RWPE2 (cell line): ENCODE results near the gene HSPB2.

Experiments used
- ATAC-seq: fragments of 200-7000 bp; cut with Tn5 transposase; 3 replicates; pipeline ENCODE4 v1.9.1; 2021; ENCODE audit warnings: low read depth
- DNase-seq: peaks from one replicate; pipeline ENCODE4 v3.0.0-alpha.2; 2020; ENCODE audit warnings: low spot score
- H3K27ac ChIP-seq: fragments of 450-650 bp; 2 replicates; pipeline ENCODE4 v1.5.1; 2017; ENCODE audit warnings: mild to moderate bottlenecking; ENCODE audit not compliant: poor library complexity, severe bottlenecking
- H3K27me3 ChIP-seq: fragments of 250-450 bp; sonication (Bioruptor Pico); 2 replicates; pipeline ENCODE4 v1.5.1; 2021; ENCODE audit warnings: mild to moderate bottlenecking, moderate library complexity; ENCODE audit not compliant: insufficient read depth, poor library complexity, severe bottlenecking
- H3K36me3 ChIP-seq: fragments of 250-450 bp; sonication (Bioruptor Pico); 2 replicates; pipeline ENCODE4 v1.5.1; 2020; ENCODE audit warnings: low read depth, mild to moderate bottlenecking, moderate library complexity
- H3K4me1 ChIP-seq: fragments of 250-450 bp; sonication (Bioruptor Pico); 2 replicates; pipeline ENCODE4 v1.5.1; 2021; ENCODE audit warnings: mild to moderate bottlenecking, moderate library complexity; ENCODE audit not compliant: insufficient read depth, poor library complexity, severe bottlenecking
- H3K4me3 ChIP-seq: fragments of 250-450 bp; sonication (Bioruptor Pico); 2 replicates; pipeline ENCODE4 v1.5.1; 2021; ENCODE audit warnings: mild to moderate bottlenecking, moderate library complexity; ENCODE audit not compliant: severe bottlenecking
- H3K9me3 ChIP-seq: fragments of 250-450 bp; sonication (Bioruptor Pico); 2 replicates; pipeline ENCODE4 v1.5.1; 2021; ENCODE audit warnings: mild to moderate bottlenecking, moderate library complexity; ENCODE audit not compliant: severe bottlenecking
- CTCF ChIP-seq: fragments of 450-650 bp; IDR thresholded peaks from one replicate; pipeline ENCODE4 v1.5.1; 2017; ENCODE audit warnings: mild to moderate bottlenecking, moderate library complexity; ENCODE audit not compliant: poor library complexity, severe bottlenecking

Gene HSPB2

GRCh38 chr11:111933872-111934271 lies 21.3 kb downstream of the HSPB2 start:
- DNase-seq: no peak
- Histone ChIP-seq H3K27ac (no peak overlapping the region), H3K4me1 (peaks cover 13% of the 10 kb centered on the region), H3K4me3 (no peak overlapping the region), H3K9me3 (no peaks in the 10 kb centered on the region), H3K27me3 (no peaks in the 10 kb centered on the region), H3K36me3 (no peaks in the 10 kb centered on the region)
- ATAC-seq: no peak
- TF ChIP-seq CTCF: no peak

- peaks cover 17% of the 10 kb centered on the region for H3K4me1 ChIP-seq
- no peak overlapping the region for H3K27ac ChIP-seq
- ATAC-seq: no peak
- no peaks in the 10 kb centered on the region for H3K9me3 ChIP-seq
- no peaks in the 10 kb centered on the region for H3K36me3 ChIP-seq
- H3K27me3 ChIP-seq: no peaks in the 10 kb centered on the region
- DNase-seq: no peak
- H3K4me3 ChIP-seq: no peak overlapping the region
- TF ChIP-seq CTCF: no peak
Observed at GRCh38 chr11:111934306-111934705, 21.8 kb downstream of the HSPB2 start.

GRCh38 chr11:111935317-111936039 lies 22.9 kb downstream of the HSPB2 start:
- no peak overlapping the region for H3K27ac ChIP-seq
- no peak for TF ChIP-seq CTCF
- DNase-seq (no peak), ATAC-seq (no peak)
- H3K9me3 ChIP-seq: no peaks in the 10 kb centered on the region
- H3K4me1 ChIP-seq: peaks cover 24% of the 10 kb centered on the region
- no peaks in the 10 kb centered on the region for H3K36me3 ChIP-seq
- no peaks in the 10 kb centered on the region for H3K27me3 ChIP-seq
- no peak overlapping the region for H3K4me3 ChIP-seq

GRCh38 chr11:111936040-111936540 lies 23.6 kb downstream of the HSPB2 start:
- ATAC-seq: no peak
- no peak for TF ChIP-seq CTCF
- Histone ChIP-seq H3K27ac (no peak overlapping the region), H3K27me3 (no peaks in the 10 kb centered on the region), H3K4me1 (peaks cover 24% of the 10 kb centered on the region), H3K9me3 (no peaks in the 10 kb centered on the region), H3K4me3 (no peak overlapping the region), H3K36me3 (no peaks in the 10 kb centered on the region)
- DNase-seq: no peak

- Histone ChIP-seq H3K36me3 (no peaks in the 10 kb centered on the region), H3K9me3 (no peaks in the 10 kb centered on the region), H3K27me3 (no peaks in the 10 kb centered on the region), H3K4me3 (peak overlapping the region; percentile 40), H3K27ac (peak overlapping the region; percentile 97), H3K4me1 (peaks cover 29% of the 10 kb centered on the region)
- no peak for DNase-seq
- TF ChIP-seq CTCF: no peak
- ATAC-seq: no peak; the same call in 2 of the 3 replicates
Observed at GRCh38 chr11:111937461-111937769, 24.9 kb downstream of the HSPB2 start.
